NT2/D1 (cell line): Measurements from ENCODE around the gene SLC7A6.

Experiments
- DNase-seq: peaks from one replicate; pipeline ENCODE4 v3.0.0-alpha.2; 2011; ENCODE audit warnings: low read depth, low spot score
- H3K27me3 ChIP-seq: 2 replicates; pipeline ENCODE4 v1.6.0; 2011; ENCODE audit warnings: mild to moderate bottlenecking; ENCODE audit not compliant: insufficient read length, insufficient read depth
- H3K36me3 ChIP-seq: 2 replicates; pipeline ENCODE4 v1.6.1; 2011; ENCODE audit warnings: mild to moderate bottlenecking, low read length, mixed read lengths; ENCODE audit not compliant: insufficient read depth, insufficient read length
- H3K4me1 ChIP-seq: 2 replicates; pipeline ENCODE4 v1.5.1; 2011; ENCODE audit not compliant: insufficient read depth, insufficient read length
- H3K4me3 ChIP-seq: 2 replicates; pipeline ENCODE4 v1.5.1; 2011; ENCODE audit warnings: low read depth; ENCODE audit not compliant: insufficient read length
- H3K9ac ChIP-seq: 2 replicates; pipeline ENCODE4 v1.6.0; 2011; ENCODE audit warnings: low read depth; ENCODE audit not compliant: insufficient read length
- H3K9me3 ChIP-seq: 2 replicates; pipeline ENCODE4 v1.5.1; 2011; ENCODE audit warnings: mild to moderate bottlenecking, low read length; ENCODE audit not compliant: insufficient read depth
- SUZ12 ChIP-seq: IDR thresholded peaks from 2 replicates; pipeline ENCODE4 v1.6.1; 2011; ENCODE audit not compliant: insufficient read length, insufficient read depth; ENCODE audit errors: extremely low read depth
- YY1 ChIP-seq: IDR thresholded peaks from 2 replicates; pipeline ENCODE4 v1.6.1; 2011; ENCODE audit not compliant: insufficient read length, insufficient read depth
- ZNF274 ChIP-seq: IDR thresholded peaks from 2 replicates; pipeline ENCODE4 v1.6.1; 2011; ENCODE audit warnings: mild to moderate bottlenecking, low read depth, low read length

The SLC7A6 gene

DNA sequence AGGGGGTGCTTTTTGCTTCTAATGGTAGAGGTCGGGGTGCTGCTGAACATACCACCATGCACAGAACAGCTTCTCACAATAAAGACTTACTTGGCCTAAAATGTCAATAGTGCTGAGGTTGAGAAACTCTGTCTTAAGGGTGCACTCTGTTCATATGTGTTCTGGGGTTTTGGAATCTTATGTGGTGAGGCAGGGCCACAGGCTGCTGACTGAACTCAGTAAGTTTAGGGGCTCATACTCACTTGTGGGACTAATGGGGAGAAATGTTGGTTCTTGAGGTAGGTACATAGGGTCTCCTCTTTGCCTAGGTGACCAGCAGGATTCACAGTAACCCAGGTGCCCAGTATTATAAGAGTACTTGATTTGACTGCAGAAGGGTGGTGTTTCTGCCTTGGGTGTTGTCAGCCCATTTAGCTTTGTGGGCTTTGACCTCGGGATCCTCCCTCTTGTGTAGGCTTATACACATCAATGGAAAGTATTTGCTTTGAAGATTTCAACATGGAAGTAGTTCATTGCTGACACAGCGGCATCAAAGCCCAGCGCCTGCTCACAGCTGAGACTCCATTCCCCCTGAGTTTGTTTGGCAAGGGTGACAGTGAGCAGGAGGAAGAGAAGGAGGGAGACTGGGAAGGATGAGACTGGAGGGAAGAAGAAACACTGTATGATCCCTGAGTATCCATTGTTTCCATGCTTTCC lies 17.2 kb downstream of the SLC7A6 start:
- H3K9me3 ChIP-seq = 0 out of 2 replicates have a peak, but pooled peaks cover 4% of the 10 kb centered on the region
- H3K4me1 ChIP-seq = no peaks in the 10 kb centered on the region
- no peaks in the 10 kb centered on the region for H3K27me3 ChIP-seq
- DNase-seq = no peak
- H3K4me3 ChIP-seq = no peak overlapping the region
- TF ChIP-seq YY1 (no peak), SUZ12 (no peak), ZNF274 (no peak)
- no peak overlapping the region for H3K9ac ChIP-seq
- peaks cover 74% of the 10 kb centered on the region for H3K36me3 ChIP-seq

DNA sequence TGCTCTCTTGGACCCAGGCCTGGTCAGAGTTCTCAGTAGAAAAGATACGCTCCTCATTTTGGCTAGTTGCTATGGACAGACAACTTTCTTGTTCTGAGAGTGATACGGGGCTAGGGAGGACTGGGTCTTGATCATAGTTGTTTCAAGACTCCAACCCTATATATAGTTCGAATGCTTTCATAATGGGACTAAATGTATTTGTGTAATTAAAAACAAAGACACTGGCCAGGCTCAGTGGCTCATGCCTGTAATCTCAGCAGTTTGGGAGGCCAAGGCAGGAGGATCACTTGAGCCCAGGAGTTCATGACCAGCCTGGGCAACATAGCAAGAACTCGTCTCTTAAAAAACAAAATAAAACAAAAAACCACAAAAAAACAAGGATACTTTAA lies 17.7 kb downstream of the SLC7A6 start:
- no peaks in the 10 kb centered on the region for H3K4me1 ChIP-seq
- H3K27me3 ChIP-seq = no peaks in the 10 kb centered on the region
- 0 out of 2 replicates have a peak, but pooled peaks cover 4% of the 10 kb centered on the region for H3K9me3 ChIP-seq
- no peak for DNase-seq
- peaks cover 76% of the 10 kb centered on the region for H3K36me3 ChIP-seq
- H3K4me3 ChIP-seq = no peak overlapping the region
- TF ChIP-seq ZNF274 (no peak), YY1 (no peak), SUZ12 (no peak)
- H3K9ac ChIP-seq = no peak overlapping the region

DNA sequence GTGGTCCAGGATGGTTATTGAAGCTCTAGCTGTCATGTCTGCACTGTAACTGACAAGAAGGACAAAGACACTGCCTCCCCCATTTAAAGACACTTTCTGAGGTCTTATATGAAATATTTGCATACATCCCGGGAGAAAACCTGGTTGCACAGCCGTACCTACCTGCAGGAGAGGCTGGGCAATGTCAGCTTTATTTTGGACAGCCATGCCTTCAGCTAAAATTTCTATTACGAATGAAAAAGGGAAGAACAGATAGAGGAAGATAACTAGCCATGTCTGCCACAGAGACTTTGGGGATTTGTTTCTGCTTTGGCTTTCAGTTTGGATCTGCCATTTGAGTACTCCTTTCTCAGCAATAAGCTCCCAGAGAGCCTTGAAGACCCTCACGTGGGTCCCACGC lies 19.0 kb downstream of the SLC7A6 start:
- Histone ChIP-seq H3K4me3 (no peak overlapping the region), H3K4me1 (no peaks in the 10 kb centered on the region), H3K36me3 (peaks cover 85% of the 10 kb centered on the region), H3K9me3 (0 out of 2 replicates have a peak, but pooled peaks cover 4% of the 10 kb centered on the region), H3K27me3 (no peaks in the 10 kb centered on the region), H3K9ac (no peak overlapping the region)
- TF ChIP-seq YY1 (no peak), ZNF274 (no peak), SUZ12 (no peak)
- DNase-seq = no peak

DNA sequence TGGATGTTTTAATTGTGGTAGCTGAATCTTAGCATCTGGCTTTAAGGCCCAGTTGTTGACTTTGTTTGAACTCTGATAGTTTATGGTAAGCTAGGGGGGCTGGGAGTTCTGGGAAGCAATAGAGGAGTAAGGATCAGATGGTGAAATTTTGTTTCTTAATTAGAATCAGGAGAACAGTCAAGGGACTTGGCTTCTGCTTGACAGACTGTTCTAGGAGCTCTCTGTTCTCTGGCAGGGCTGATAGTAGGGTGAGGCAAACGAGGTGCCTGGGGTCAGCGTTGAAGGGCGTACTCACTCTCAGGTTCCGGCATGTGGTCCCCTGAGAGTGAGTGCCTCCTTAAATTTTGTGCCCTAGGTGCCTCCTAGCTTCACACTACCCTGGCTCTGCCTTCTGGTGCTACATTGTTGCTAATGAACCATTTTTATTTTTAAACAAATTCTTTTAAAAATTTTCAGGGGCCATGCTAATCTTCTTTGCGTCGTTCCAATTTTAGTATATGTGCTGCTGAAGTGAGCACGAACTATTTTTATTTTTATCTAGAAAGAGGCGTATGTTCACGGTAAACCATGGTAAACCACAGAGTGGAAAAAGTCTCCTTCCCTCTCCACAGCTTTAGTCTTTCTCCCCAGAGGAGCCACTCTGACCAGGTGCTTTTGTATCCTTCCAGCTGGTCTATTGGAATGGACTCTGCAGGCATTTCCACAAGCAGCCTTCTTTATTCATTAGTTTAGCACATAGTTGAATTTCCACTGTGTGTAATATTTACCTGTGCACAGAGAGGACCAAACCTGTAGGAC lies 19.7 kb downstream of the SLC7A6 start:
- Histone ChIP-seq H3K9ac (no peak overlapping the region), H3K9me3 (0 out of 2 replicates have a peak, but pooled peaks cover 3% of the 10 kb centered on the region), H3K4me3 (no peak overlapping the region), H3K4me1 (no peaks in the 10 kb centered on the region), H3K27me3 (no peaks in the 10 kb centered on the region), H3K36me3 (peaks cover 86% of the 10 kb centered on the region)
- no peak for DNase-seq
- TF ChIP-seq ZNF274 (no peak), YY1 (no peak), SUZ12 (no peak)

DNA sequence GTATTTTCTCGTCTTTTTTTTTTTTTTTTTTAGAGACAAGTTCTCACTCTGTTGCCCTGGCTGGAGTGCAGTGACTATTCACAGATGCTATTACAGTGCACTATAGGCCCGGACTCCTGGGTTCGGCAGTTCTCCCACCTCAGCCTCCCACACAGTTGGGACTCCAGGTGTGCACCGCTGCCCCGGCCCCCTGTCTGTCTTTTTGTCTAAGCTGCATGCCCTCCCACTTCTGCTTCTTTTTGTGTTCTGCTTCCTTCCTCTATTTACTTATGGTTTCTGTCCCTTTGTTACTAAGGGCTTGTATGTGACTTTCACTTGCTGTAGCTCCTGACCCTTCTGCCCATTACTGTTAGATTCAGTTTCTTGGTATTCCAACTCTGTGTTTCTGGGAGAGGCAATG lies 20.5 kb downstream of the SLC7A6 start:
- Histone ChIP-seq H3K4me1 (no peaks in the 10 kb centered on the region), H3K4me3 (no peak overlapping the region), H3K27me3 (no peaks in the 10 kb centered on the region), H3K9ac (no peak overlapping the region), H3K36me3 (peaks cover 81% of the 10 kb centered on the region), H3K9me3 (no peaks in the 10 kb centered on the region)
- no peak for DNase-seq
- TF ChIP-seq SUZ12 (no peak), ZNF274 (no peak), YY1 (no peak)

DNA sequence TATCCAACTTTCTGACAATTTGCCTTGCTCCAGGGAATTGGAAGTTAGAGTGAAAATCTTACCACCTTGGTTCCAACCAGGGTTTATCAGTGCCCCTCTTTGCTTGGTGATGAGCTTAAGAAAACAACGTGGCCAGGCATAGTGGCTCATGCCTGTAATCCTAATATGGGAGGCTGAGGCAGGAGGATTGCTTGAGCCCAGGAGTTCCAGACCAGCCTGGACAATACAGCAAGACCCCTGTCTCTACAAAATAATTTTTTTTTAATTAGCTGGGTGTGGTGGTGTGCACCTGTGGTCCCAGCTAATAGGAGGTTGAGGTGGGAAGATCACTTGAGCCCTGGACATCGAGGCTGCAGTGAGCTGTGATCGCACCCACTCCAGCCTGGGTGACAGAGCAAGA lies 21.4 kb downstream of the SLC7A6 start:
- no peaks in the 10 kb centered on the region for H3K9me3 ChIP-seq
- no peak for TF ChIP-seq SUZ12
- TF ChIP-seq ZNF274 = no peak
- no peak for TF ChIP-seq YY1
- no peaks in the 10 kb centered on the region for H3K27me3 ChIP-seq
- H3K9ac ChIP-seq = no peak overlapping the region
- no peak for DNase-seq
- H3K36me3 ChIP-seq = peaks cover 83% of the 10 kb centered on the region
- no peak overlapping the region for H3K4me3 ChIP-seq
- H3K4me1 ChIP-seq = no peaks in the 10 kb centered on the region

DNA sequence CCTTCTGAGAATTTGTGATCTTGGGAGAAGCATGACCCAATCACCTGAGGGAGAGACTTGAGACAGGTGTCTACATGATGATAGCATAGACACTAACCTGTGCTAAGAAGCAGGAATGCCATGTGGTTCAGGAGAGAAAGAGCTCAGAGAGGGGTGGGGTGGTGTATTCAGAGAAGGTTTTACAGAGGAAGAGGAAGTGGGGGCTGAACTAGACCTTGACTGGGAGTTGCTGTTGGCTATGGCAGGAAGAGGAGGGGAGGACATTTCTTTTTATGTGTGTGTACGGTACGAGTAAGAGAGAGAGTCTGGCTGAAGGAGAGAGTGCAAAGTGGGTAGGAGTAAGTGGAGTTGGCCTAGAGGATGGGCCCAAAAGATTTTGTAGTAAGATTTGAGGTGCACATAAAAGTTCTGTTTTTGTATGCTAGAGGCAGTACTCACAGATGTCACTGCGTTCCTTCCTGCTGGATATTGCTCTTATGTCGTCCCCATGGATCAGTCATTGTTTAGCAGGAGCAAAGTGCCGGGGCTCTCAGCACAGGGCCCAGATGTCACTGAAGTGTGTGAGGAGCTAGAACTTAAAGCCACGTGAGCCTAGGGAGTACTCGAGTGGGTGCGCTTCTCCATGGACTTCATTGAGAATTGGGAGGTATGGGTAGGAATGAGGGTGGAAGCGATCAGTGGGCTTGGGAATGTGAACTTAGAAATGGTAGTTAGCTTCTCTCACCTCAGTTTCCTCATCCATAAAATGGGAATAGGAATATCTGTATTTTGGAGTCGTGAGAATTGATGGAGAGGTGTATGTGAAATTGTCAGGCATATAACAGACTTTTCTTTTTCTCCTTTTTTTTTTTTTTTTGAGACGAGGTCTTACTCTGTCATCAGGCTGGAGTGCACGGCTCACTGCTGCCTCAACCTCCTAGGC lies 22.1 kb downstream of the SLC7A6 start:
- Histone ChIP-seq H3K9me3 (no peaks in the 10 kb centered on the region), H3K9ac (no peak overlapping the region), H3K36me3 (peaks cover 84% of the 10 kb centered on the region), H3K4me3 (no peak overlapping the region), H3K27me3 (no peaks in the 10 kb centered on the region), H3K4me1 (no peaks in the 10 kb centered on the region)
- TF ChIP-seq YY1 = no peak
- TF ChIP-seq SUZ12 = no peak
- no peak for TF ChIP-seq ZNF274
- DNase-seq = no peak
